AG09319 (cell line): ENCODE data around the gene ST6GALNAC1.

Experiments used
- DNase-seq: peaks from one replicate; pipeline ENCODE4 v3.0.0-alpha.2; 2010; ENCODE audit warnings: low read depth; ENCODE audit errors: extremely low read depth
- TF ChIP-seq, protein P1 (sequence below): IDR thresholded peaks from 2 replicates; pipeline ENCODE4 v1.5.1; 2011; ENCODE audit warnings: low read depth, mild to moderate bottlenecking, inconsistent platforms, low read length, moderate library complexity

ST6GALNAC1 gene

DNA sequence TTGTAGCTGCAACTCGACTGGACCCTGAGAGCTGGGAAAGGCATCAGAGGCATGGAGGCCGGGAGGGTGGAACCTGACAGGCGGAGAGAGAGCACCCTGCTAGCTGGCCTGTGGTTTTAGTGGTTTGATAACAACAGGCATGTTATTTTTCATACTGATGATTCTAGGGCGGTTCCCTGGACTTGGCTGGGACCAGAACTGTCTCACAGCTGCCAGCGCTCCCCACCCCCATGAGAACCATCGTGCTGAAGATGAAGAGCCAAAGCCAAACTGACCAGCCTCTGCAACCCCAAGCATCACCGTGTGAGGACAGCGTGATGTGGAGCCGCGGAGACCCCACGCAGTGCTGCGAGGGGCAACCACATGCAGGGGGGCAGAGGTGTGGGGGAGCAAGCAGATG is 38.7 kb upstream of the ST6GALNAC1 start:
- TF ChIP-seq, protein P1, sequence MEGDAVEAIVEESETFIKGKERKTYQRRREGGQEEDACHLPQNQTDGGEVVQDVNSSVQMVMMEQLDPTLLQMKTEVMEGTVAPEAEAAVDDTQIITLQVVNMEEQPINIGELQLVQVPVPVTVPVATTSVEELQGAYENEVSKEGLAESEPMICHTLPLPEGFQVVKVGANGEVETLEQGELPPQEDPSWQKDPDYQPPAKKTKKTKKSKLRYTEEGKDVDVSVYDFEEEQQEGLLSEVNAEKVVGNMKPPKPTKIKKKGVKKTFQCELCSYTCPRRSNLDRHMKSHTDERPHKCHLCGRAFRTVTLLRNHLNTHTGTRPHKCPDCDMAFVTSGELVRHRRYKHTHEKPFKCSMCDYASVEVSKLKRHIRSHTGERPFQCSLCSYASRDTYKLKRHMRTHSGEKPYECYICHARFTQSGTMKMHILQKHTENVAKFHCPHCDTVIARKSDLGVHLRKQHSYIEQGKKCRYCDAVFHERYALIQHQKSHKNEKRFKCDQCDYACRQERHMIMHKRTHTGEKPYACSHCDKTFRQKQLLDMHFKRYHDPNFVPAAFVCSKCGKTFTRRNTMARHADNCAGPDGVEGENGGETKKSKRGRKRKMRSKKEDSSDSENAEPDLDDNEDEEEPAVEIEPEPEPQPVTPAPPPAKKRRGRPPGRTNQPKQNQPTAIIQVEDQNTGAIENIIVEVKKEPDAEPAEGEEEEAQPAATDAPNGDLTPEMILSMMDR, result no peak
- peak; percentile 54 for DNase-seq

DNA sequence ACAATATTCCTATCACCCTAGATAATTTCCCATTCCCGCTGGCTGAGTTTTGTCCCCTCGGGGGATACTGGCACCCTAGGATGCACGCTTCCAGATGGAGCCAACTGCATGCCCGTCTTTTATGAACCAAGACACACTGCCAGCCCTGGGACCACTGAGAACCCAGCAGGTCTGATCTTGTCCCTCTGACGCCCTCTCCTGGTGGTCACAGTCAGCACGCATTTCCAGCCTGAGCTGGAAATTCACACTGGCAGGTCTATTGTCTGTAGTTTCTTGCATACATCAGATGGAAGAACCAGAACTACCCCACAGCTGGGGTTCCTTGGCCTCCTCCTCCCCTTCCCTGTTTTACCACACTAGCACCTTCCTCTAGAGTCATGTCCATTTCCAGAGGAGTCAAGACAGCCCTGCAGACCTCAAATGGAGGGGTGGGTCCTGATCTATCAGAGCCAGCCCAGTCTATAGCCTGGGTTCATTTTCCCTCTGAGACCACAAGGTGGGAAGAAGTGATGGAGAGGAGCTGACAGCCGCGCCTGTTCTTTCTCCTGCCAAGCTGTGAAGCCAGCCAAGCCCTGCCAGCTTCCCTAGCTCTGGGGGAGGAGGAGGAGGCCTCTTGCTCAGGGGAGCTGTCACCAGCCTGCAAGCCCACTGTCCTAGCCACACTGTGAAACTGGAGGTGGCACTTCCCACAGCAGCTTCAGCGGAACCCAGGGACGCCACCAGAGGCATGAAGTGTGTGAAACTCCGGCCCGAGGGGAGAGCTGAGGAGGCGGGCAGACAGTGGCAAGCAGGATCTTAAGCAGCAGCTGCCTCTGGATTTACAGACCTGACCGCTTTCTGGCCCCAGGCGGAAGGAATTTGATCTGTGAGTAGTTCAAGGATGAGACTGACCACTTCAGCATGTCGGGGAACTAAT is 37.9 kb upstream of the ST6GALNAC1 start:
- peak; percentile 49 for DNase-seq
- TF ChIP-seq, protein P1, result peak; percentile 84

DNA sequence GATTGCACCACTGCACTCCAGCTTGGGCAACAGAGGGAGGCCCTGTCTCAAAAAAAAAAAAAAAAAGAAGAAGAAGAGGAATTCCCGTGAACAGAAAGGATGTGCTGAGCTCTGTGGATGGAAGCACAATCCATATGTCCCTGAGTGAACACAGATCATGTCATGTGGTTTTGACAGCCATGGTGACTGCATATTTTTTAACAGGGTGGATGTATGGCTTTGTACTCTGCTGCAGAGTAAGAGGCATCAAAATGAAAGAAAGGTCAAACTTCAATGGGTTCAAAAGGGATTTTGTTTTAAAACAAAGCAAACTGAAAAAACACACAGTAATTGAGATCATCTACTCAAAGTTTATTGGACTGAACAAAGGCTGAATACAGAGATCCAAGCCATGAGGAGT is 35.7 kb upstream of the ST6GALNAC1 start:
- TF ChIP-seq, protein P1, result no peak

DNA sequence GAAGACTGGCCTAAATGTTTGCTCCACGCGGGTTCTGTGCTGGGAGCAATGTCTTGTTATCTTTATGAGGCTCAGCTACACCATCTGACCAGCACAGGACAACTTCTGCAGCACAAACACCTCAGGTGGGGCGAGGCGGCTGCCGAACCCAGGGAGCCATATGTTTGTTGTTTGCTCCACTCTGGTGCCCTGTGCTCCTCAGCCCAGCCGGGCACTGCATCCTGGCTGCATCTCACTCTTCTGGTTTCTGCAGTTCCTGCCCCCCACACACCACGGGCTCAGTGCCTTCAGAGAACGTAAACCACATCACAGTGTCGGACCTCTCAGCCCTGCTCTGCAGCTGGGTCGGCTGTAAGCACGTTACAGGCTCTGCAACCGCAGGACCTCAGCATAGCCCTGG is 34.8 kb upstream of the ST6GALNAC1 start:
- TF ChIP-seq, protein P1, result no peak
- no peak for DNase-seq

More for the DNA sequence above, 35.7 kb upstream of the ST6GALNAC1 start:
- DNase-seq, result no peak

DNA sequence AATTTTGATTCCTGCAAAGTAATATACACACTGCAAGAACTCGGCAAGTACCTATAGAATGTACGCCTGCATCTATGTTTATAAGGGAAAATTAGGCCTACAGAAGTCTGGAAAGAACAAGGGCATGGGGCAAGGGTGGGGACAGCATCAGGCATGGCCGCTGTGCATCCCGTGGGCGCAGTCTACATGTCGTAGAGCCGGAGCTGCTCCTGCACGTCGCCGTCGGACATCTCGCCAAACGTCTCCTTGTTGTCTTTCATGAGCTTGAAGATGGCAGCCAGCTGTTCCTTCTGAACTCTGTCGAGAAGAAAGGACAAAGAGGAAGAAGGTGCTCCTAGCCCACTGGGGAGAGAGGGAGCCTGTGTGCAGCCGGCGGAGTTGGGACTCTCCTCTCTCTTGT is 33.8 kb upstream of the ST6GALNAC1 start:
- TF ChIP-seq, protein P1, result no peak
- DNase-seq, result no peak

DNA sequence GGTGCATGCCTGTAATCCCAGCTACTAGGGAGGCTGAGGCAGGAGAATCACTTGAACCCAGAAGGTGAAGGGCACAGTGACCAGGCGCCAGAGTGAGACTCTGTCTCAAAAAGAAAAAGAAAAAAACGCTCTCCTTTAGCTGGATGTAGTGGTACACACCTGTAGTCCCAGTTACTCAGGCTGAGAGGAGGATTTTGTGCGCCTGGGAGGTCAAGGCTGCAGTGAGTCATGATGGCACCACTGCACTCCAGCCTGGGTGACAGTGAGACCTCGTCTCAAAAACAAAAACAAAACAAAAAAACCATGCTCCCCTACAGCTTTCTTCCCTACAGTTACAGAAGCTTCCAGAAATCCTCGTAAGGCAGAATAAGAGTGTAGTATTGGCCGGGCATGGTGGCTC is 33.1 kb upstream of the ST6GALNAC1 start:
- TF ChIP-seq, protein P1, result no peak
- DNase-seq, result no peak

DNA sequence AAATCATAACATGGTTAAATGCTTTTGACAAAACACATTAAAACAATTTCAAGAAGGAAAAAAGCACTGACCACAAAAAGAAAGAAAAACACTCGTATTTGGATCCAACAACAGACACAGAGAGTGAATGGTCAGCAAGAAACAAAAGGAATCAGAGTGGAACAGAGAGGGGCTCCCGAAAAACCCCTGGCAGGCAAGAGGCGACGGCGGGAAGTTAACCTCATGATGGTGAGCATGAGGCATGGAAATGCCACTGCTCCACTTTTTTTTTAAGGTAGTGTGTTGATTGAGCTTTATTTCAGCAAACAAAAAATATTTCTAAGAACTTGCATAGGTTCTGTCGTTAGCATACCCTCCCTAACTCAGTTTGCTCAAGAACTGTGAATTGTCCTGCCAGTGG is 32.1 kb upstream of the ST6GALNAC1 start:
- no peak for DNase-seq
- TF ChIP-seq, protein P1, result no peak
